Epithelial cell of proximal tubule (primary cell): Measurements from ENCODE around the gene ALDH3A2. TPM values are rescaled to one million over a fixed set of nuclear protein-coding genes. Genes with fewer than 3 reads are reported as not detected.
A peak's percentile ranks its signal among the peaks of the same experiment; 100 is the strongest.

Experiments used
- DNase-seq: peaks from one replicate; pipeline ENCODE4 v3.0.0-alpha.2; 2011; ENCODE audit warnings: low read depth
- H3K4me3 ChIP-seq: 2 replicates; pipeline ENCODE4 v1.5.1; 2011; ENCODE audit warnings: low read depth, mild to moderate bottlenecking, low read length
- total RNA-seq: library from RNA; depleted of rRNA; stranded (reverse); fragments of >200 nt; gene quantifications from 2 replicates; pipeline ENCODE4 v1.2.3, GENCODE V29; 2015
- TF ChIP-seq, protein P1 (sequence below): conservative IDR thresholded peaks from 2 replicates; pipeline ENCODE4 v1.5.1; 2012; ENCODE audit warnings: low read depth, mild to moderate bottlenecking, low read length

The ALDH3A2 gene
- total RNA-seq, 1 donor from 2014 or later, result 30.9 TPM

DNA sequence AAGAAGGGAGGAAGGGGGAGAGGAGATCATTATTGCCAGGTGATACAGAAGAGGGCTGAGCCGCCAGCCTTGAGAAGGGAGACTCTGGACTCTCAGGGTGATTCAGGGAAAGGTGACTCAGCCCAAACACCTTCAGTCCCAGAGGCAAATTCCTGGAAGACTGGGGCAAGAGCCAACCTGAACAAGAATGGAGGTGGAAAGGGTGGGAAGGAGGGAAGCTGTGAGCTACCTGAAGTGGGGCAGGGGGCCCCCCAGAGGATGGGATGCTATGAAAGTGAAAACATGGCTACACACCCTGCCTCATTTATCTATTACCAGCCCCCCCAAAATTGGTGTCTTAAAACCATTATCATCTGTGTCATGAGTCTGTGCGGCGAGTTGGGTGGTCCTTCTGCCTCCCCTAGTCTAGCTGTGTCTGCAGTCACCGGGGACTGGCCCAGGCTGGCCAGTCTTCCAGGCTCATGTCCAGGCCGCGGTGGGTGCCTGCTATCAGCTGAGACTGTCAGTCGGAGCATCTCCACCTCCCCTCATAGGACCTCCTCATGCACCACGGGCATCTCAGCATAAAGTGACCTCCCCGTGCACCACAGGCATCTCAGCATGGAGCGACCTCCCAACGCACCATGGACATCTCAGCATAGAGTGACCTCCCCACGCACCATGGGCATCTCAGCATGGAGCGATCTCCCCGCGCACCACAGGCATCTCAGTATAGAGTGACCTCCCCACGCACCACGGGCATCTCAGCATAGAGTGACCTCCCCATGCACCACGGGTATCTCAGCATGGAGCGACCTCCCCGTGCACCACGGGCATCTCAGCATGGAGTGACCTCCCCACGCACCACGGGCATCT lies 71.0 kb downstream of the ALDH3A2 start:
- no peak for DNase-seq
- TF ChIP-seq, protein P1, sequence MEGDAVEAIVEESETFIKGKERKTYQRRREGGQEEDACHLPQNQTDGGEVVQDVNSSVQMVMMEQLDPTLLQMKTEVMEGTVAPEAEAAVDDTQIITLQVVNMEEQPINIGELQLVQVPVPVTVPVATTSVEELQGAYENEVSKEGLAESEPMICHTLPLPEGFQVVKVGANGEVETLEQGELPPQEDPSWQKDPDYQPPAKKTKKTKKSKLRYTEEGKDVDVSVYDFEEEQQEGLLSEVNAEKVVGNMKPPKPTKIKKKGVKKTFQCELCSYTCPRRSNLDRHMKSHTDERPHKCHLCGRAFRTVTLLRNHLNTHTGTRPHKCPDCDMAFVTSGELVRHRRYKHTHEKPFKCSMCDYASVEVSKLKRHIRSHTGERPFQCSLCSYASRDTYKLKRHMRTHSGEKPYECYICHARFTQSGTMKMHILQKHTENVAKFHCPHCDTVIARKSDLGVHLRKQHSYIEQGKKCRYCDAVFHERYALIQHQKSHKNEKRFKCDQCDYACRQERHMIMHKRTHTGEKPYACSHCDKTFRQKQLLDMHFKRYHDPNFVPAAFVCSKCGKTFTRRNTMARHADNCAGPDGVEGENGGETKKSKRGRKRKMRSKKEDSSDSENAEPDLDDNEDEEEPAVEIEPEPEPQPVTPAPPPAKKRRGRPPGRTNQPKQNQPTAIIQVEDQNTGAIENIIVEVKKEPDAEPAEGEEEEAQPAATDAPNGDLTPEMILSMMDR, result no peak
- H3K4me3 ChIP-seq, result no peak overlapping the region

DNA sequence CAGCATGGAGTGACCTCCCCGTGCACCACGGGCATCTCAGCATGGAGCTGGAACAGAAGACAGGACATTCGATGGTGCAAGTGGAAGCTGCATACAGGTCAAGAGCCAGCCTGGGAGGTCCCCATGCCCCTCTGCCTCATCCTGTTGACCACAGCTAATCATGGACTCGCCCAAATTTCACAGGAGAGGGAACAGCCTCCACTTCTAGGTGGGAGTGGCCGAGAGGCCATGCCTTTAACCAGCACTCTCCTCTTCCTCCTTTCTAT lies 71.6 kb downstream of the ALDH3A2 start:
- no peak for DNase-seq
- no peak overlapping the region for H3K4me3 ChIP-seq
- TF ChIP-seq, protein P1, result no peak

DNA sequence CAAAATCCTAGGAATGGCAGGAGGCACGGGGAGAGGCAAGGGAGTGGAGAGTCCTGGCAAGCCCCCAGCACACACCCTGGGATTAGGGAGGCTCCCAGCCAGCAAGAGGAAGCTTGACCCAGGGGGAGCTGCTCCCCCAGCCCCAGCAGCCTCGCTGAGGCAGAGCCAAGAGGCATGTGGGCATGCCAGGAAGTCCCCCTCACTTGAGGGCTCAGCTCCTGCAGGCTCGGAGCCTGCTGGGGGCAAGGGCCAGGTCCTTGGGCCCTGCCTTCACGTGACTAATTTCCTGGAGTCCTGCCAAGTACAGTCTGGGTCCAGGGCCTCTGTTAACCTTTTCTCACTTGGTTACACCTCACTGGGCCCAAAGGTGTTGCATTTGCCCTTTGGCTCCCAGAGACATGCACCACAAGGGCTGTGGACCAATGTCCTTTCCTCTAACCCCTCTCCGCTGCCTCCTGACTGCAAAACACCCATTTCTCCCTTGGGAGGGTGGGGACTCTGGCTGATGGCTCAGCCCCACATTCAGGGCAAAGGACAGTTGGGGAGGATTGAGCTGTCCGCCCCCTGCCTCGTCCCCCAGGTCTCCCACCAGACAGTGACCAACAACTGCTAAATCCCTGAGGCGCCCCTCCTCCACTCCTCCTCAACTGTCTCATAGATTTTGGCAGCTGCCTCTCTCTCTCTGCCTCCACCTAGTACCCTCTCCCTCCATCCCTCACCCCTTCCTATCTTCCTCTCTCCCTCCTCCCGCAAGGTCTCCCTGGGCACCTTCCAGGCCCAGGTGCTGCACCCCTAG lies 72.3 kb downstream of the ALDH3A2 start:
- DNase-seq, result peak; percentile 54
- no peak overlapping the region for H3K4me3 ChIP-seq

DNA sequence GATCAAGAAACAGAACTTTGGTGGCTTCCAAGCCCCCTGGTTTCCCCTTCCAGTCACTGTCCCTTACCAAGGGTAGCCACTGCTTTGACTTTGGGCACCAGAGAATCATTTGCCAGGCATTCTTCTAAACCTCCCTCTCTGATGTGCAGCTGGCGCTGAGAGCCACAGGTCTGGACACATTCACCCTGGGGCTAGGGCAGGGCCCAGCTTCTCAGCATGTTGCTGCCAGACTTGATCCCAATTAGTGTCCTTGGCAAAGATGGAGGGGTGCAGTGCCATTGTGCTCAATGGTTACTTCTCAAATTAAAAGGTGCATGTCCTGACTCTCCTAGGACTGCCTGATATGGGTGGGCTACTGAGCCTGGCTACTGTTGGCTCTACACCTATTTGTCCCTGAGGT lies 75.4 kb downstream of the ALDH3A2 start:
- TF ChIP-seq, protein P1, result no peak
- no peak for DNase-seq
- no peak overlapping the region for H3K4me3 ChIP-seq

More for the DNA sequence above, 72.3 kb downstream of the ALDH3A2 start:
- TF ChIP-seq, protein P1, result no peak

DNA sequence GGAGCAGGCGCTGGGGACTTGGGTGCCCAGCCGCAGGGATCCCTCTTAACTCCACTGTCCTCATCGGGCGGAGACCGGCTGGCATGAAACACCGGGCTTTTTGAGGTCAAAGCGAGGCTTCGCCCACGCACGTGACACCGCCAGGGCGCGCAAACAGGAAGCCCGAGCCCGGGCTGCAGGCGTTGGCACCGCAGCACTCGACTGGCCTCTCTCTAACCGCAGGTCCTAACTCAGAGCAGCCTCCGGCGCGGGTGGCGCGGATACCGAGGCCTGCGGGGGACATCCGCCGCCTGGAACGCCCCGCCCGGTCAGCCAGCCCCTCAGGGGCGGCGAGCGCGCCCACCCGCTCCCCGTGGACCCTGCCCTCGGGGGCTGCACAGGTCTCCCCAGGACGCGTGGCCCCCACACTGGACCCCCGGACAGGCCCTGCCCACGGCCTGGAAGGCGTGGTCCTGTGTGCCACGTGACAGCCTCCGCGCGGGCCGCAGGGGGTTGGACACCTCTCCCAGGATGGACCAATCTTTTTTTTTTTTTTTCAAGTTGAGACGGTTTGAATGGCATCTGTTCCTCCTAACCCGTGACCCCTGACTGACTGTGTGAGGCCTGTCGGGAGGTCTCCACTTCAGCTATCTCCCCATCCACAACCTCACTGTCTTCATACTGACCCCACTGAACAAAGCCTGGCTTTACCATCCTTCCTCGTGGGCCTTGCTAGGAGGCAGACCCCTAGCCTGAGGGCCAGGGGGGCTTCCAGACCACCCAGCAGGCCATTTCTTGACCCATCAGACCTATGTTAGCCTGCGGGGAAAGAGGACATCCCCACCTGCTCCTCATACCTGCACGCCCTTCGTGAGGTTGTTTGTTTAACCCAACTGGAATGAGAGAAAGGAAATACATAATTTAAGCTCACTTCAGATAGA lies 76.2 kb downstream of the ALDH3A2 start:
- TF ChIP-seq, protein P1, result no peak
- no peak for DNase-seq
- peak overlapping the region; percentile 31 for H3K4me3 ChIP-seq

DNA sequence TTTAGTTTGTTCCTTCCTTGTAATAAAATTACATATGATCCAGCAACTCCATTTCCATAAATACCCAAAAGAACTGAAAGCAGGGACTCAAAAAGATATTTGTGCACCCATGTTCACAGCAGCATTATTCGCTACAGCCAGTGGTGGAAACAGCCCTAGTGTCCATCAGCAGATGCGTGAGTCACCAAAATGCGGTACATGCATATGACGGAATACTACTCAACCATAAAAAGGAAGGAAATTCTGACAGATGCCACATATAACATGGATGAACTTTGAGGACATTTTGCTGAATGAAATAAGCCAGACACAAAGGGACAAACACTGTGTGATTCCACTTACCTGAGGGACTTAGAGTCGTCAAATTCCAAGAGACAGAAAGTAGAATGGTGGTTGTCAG lies 76.9 kb downstream of the ALDH3A2 start:
- DNase-seq, result no peak
- TF ChIP-seq, protein P1, result no peak
- H3K4me3 ChIP-seq, result no peak overlapping the region
